Measurements from ENCODE around the gene HNRNPC.

DNA sequence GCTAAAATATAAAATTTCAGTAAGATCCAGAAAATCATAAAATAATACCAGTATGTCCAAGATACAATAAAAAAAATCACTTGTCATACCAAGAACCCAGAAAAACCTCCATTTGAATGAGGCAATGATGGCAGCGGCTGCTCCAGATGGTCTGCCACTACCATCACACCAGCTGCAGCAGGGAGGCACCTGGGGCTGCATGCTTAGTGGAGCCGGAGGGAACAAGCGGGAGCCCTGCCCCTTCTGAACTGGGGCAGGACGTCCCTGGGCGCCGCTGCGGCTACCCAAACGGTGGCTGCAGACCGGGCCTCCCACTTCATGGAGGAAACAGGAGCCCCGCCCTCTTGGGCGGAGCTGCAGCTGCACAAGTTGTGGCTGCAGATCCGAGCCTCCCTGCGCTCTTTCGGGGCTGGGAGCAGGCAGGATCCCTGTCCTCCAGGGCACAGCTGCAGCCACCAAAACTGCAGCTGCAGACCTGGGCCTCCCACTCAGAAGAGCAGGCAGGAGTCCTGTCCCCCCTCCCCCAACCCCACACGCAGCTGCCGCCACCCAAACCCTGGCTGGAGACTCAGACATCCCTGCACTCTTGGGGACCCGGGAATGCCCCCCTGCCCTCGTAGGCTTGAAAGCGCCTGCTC, 77.3 kb downstream of the HNRNPC start:
- TF ChIP-seq, protein P1, sequence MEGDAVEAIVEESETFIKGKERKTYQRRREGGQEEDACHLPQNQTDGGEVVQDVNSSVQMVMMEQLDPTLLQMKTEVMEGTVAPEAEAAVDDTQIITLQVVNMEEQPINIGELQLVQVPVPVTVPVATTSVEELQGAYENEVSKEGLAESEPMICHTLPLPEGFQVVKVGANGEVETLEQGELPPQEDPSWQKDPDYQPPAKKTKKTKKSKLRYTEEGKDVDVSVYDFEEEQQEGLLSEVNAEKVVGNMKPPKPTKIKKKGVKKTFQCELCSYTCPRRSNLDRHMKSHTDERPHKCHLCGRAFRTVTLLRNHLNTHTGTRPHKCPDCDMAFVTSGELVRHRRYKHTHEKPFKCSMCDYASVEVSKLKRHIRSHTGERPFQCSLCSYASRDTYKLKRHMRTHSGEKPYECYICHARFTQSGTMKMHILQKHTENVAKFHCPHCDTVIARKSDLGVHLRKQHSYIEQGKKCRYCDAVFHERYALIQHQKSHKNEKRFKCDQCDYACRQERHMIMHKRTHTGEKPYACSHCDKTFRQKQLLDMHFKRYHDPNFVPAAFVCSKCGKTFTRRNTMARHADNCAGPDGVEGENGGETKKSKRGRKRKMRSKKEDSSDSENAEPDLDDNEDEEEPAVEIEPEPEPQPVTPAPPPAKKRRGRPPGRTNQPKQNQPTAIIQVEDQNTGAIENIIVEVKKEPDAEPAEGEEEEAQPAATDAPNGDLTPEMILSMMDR (IDR thresholded peaks at IDR 0.05), result no peak
- no peak for TF ChIP-seq POLR2A (IDR thresholded peaks at IDR 0.05)

Measured in gastroesophageal sphincter (tissue), 3 donors.